Glutamatergic neuron (in vitro differentiated cells): ENCODE measurements around the gene STT3B. TPM values are rescaled to one million over a fixed set of nuclear protein-coding genes. Genes with fewer than 3 reads are reported as not detected.

Experiments
- DNase-seq: peaks from one replicate; pipeline ENCODE4 v3.0.0; 2022
- H3K27ac Mint-ChIP-seq: one replicate; pipeline ENCODE4 v1.8.0; 2020; ENCODE audit warnings: mild to moderate bottlenecking, mixed read lengths, inconsistent platforms; ENCODE audit not compliant: unreplicated experiment
- H3K27me3 Mint-ChIP-seq: one replicate; pipeline ENCODE4 v1.8.0; 2020; ENCODE audit warnings: mild to moderate bottlenecking, moderate library complexity, mixed read lengths, inconsistent platforms; ENCODE audit not compliant: unreplicated experiment
- H3K36me3 Mint-ChIP-seq: one replicate; pipeline ENCODE4 v1.8.0; 2020; ENCODE audit warnings: mild to moderate bottlenecking, mixed read lengths, inconsistent platforms; ENCODE audit not compliant: unreplicated experiment
- H3K4me1 Mint-ChIP-seq: one replicate; pipeline ENCODE4 v1.8.0; 2020; ENCODE audit warnings: mild to moderate bottlenecking, low read depth, mixed read lengths, inconsistent platforms; ENCODE audit not compliant: unreplicated experiment
- H3K4me3 Mint-ChIP-seq: one replicate; pipeline ENCODE4 v1.8.0; 2020; ENCODE audit warnings: mild to moderate bottlenecking, mixed read lengths, inconsistent platforms; ENCODE audit not compliant: unreplicated experiment
- H3K9me3 Mint-ChIP-seq: one replicate; pipeline ENCODE4 v1.8.0; 2020; ENCODE audit warnings: mild to moderate bottlenecking, moderate library complexity, mixed read lengths, inconsistent platforms; ENCODE audit not compliant: unreplicated experiment
- total RNA-seq: library from RNA; stranded (reverse); fragmentation: NEBNext Ultra II Directional; extraction: Animal tissue kit (Norgen Biotek cat#: 25700); gene quantifications from one replicate; pipeline ENCODE4 v1.2.1, GENCODE V29; 2021; ENCODE audit not compliant: unreplicated experiment
- TF ChIP-seq, protein P1 (sequence below): fragments of 200-600 bp; sonication (generic); IDR thresholded peaks from one replicate; pipeline ENCODE4 v1.5.0; 2021; ENCODE audit not compliant: partially characterized antibody, unreplicated experiment

The STT3B gene
- total RNA-seq, 1 donor from 2014 or later = 65.1 TPM

DNA sequence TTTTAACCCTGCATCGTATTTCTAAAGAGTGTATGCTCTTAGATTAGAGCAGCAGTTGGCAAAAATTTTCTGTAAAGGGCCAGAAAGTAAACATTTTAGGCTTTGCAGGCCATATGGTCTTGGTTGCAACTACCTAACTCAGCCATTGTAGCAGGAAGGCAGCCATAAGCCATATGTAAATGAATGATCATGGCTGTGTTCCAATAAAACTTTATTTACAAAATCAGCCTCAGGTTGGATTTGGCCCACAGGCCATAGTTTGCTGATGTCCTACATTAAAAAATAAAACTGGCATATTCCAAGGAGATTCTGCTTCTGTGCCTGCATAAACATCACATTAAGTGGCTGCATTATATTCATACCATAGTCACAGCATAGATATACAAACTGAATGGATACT lies 134.9 kb downstream of the STT3B start:
- Mint-ChIP-seq H3K27me3 (no peaks in the 10 kb centered on the region), H3K9me3 (no peaks in the 10 kb centered on the region), H3K4me3 (no peak overlapping the region), H3K27ac (no peak overlapping the region), H3K36me3 (no peaks in the 10 kb centered on the region), H3K4me1 (peaks cover 1% of the 10 kb centered on the region)
- no peak for DNase-seq
- TF ChIP-seq, protein P1, sequence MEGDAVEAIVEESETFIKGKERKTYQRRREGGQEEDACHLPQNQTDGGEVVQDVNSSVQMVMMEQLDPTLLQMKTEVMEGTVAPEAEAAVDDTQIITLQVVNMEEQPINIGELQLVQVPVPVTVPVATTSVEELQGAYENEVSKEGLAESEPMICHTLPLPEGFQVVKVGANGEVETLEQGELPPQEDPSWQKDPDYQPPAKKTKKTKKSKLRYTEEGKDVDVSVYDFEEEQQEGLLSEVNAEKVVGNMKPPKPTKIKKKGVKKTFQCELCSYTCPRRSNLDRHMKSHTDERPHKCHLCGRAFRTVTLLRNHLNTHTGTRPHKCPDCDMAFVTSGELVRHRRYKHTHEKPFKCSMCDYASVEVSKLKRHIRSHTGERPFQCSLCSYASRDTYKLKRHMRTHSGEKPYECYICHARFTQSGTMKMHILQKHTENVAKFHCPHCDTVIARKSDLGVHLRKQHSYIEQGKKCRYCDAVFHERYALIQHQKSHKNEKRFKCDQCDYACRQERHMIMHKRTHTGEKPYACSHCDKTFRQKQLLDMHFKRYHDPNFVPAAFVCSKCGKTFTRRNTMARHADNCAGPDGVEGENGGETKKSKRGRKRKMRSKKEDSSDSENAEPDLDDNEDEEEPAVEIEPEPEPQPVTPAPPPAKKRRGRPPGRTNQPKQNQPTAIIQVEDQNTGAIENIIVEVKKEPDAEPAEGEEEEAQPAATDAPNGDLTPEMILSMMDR = no peak

DNA sequence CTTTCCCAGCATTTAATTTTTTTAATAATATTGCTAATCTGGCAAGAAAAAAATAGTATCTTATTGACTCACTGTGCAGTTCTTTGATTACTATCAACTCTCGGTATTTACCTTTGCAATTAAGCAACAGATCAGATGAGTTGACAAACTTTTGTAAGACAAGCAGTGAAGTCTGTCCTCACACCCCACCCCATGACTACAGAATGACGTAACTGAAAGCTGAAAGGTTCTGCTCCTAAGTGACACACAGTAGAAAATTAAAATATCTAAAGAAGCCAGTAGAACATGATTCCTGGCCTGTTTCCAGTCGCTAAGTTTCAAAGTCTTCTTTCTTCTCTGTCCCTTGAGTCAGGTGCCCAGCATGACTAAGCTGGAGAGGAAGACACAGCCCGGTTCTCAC lies 135.5 kb downstream of the STT3B start:
- Mint-ChIP-seq H3K27me3 (no peaks in the 10 kb centered on the region), H3K27ac (no peak overlapping the region), H3K4me3 (no peak overlapping the region), H3K36me3 (no peaks in the 10 kb centered on the region), H3K4me1 (peaks cover 1% of the 10 kb centered on the region), H3K9me3 (no peaks in the 10 kb centered on the region)
- no peak for DNase-seq
- TF ChIP-seq, protein P1 = no peak

DNA sequence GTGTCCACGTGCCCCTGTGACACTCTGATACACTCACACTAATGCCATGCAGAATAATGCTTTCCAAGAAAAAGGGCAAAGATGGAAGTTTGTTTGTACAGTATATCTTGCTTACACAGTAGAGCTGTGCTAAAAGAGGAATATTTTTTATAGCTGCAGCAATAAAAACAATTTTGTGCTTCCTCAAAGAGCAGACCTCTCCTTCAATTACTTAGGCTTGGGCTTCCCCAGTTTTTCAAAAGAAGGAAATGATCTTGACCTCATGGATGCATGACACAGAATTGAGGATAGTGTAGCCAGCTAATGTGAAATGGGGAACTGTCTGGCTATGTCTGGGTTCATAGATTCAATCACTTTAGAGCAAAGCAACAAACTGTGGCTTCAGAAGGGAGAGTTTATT lies 137.4 kb downstream of the STT3B start:
- peaks cover 1% of the 10 kb centered on the region for H3K9me3 Mint-ChIP-seq
- no peak overlapping the region for H3K27ac Mint-ChIP-seq
- no peaks in the 10 kb centered on the region for H3K36me3 Mint-ChIP-seq
- TF ChIP-seq, protein P1 = no peak
- no peak overlapping the region for H3K4me3 Mint-ChIP-seq
- no peak for DNase-seq
- no peaks in the 10 kb centered on the region for H3K27me3 Mint-ChIP-seq
- no peaks in the 10 kb centered on the region for H3K4me1 Mint-ChIP-seq

DNA sequence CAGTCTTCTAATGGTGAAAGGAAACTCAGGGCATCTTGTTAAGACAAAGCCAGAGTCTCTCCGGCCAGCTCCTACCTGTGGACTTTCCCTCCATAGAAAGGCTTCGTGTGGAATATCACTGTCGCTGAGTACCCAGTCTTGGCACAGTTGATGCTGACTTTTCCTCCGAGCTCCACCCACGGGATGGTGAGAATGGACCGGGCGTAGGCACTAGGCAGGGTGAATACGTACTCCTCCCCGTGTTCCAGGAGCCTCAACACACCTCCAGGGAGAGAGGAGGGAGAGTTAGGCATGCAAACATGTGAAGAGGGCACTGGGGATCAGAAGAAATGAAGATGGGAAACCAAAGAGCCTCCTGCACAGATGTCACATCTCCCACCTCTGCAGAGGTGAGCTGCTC lies 138.0 kb downstream of the STT3B start:
- no peak for DNase-seq
- TF ChIP-seq, protein P1 = no peak
- Mint-ChIP-seq H3K4me1 (no peaks in the 10 kb centered on the region), H3K9me3 (peaks cover 1% of the 10 kb centered on the region), H3K27me3 (no peaks in the 10 kb centered on the region), H3K27ac (no peak overlapping the region), H3K36me3 (no peaks in the 10 kb centered on the region), H3K4me3 (no peak overlapping the region)

DNA sequence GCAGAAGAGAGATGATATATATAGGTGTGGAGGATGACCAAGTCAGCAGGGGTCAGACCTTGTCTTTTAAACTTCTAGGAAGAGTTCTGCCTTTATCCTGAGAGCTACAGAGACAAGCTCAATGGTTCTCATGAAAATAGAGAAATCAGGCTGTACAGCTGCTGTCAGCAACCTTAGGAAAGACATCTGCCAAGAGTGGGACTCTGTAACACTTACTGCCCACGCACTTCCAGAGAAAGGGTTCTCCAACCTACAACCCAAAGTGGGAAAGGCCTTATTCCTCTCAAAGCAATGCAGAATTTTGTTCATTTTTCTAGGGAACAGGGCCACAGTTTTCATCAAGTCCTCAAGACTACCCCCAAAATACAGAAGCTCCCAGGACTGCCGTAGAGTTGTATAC lies 138.7 kb downstream of the STT3B start:
- no peaks in the 10 kb centered on the region for H3K27me3 Mint-ChIP-seq
- TF ChIP-seq, protein P1 = no peak

More for the DNA sequence above, 138.7 kb downstream of the STT3B start:
- DNase-seq = no peak
- H3K27ac Mint-ChIP-seq = no peak overlapping the region
- H3K9me3 Mint-ChIP-seq = peaks cover 4% of the 10 kb centered on the region
- peaks cover 5% of the 10 kb centered on the region for H3K4me1 Mint-ChIP-seq
- no peak overlapping the region for H3K4me3 Mint-ChIP-seq
- H3K36me3 Mint-ChIP-seq = no peaks in the 10 kb centered on the region
